ENCODE measurements around the gene ITIH5. TPM values are rescaled to one million over a fixed set of nuclear protein-coding genes. Genes with fewer than 3 reads are reported as not detected.

ITIH5 gene
- total RNA-seq, 1 donor from 2014 or later, result 4.0 TPM

DNA sequence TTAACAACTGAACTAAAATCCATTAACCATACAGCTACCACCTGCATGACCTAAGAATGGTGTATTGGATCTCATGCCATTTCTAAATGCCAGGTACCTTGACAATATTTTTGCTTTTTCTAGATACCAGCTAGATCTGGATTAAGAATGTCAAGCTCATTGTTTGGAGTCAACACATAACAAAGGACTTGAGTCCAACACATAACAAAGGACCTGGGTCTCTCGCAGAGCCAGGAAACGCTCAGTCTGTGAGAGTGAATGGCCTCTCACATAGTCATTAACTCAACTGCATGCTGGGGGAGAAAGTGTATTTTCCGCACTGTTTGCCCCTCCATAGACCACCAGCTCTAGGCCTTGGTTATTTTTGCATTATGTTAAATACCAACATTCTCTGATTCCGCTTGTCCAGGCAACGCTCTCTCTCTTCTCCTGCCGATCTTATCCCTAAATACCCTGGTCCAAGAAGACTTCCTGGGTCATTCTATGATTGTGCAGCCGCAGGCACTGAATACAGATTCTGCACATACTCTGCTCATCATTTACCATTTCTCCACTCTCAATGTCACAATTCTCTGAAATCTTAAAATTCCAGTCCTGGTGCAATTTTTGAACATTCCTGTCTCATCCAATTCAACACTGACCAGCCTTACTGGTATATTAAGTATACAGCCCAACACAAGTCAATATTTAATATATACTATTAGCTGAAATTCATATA, 31.2 kb downstream of the ITIH5 start:
- no peaks in the 10 kb centered on the region for H3K4me1 Mint-ChIP-seq (ENCODE audit: low read depth, unreplicated experiment)
- no peak for TF ChIP-seq CTCF (IDR thresholded peaks at IDR 0.05; ENCODE audit: insufficient read depth, low read depth, low read length)
- TF ChIP-seq EZH2 (IDR thresholded peaks at IDR 0.05; ENCODE audit: insufficient read depth, low read length), result no peak
- Histone ChIP-seq H4K20me1 (ENCODE audit: insufficient read depth, low read length) (no peaks in the 10 kb centered on the region), H3K27me3 (ENCODE audit: insufficient read depth, low read length) (no peaks in the 10 kb centered on the region), H3K27ac (ENCODE audit: low read depth, low read length) (no peak overlapping the region), H3K9me3 (ENCODE audit: insufficient read depth, low read depth, low read length) (no peaks in the 10 kb centered on the region), H3K79me2 (ENCODE audit: insufficient read depth, low read length) (no peaks in the 10 kb centered on the region), H3K36me3 (ENCODE audit: insufficient read depth, low read length) (no peaks in the 10 kb centered on the region), H3K4me2 (ENCODE audit: low read length) (no peak overlapping the region), H2AFZ (ENCODE audit: low read depth, low read length) (no peak overlapping the region), H3K4me3 (ENCODE audit: insufficient read depth, low read depth, low read length) (no peak overlapping the region), H3K4me1 (ENCODE audit: insufficient read depth, low read length) (no peaks in the 10 kb centered on the region), H3K9ac (ENCODE audit: low read length) (no peak overlapping the region)
- FAIRE-seq, result no peak
- H3K27me3 Mint-ChIP-seq (ENCODE audit: low read depth, unreplicated experiment), result no peaks in the 10 kb centered on the region
- peaks cover 2% of the 10 kb centered on the region for H3K36me3 Mint-ChIP-seq (ENCODE audit: low read depth, unreplicated experiment)
- no peak overlapping the region for H3K27ac Mint-ChIP-seq (ENCODE audit: unreplicated experiment)
- no peaks in the 10 kb centered on the region for H3K9me3 Mint-ChIP-seq (ENCODE audit: unreplicated experiment)
- DNase-seq (ENCODE audit: low read depth), result no peak
- no peak overlapping the region for H3K4me3 Mint-ChIP-seq (ENCODE audit: unreplicated experiment)

DNA sequence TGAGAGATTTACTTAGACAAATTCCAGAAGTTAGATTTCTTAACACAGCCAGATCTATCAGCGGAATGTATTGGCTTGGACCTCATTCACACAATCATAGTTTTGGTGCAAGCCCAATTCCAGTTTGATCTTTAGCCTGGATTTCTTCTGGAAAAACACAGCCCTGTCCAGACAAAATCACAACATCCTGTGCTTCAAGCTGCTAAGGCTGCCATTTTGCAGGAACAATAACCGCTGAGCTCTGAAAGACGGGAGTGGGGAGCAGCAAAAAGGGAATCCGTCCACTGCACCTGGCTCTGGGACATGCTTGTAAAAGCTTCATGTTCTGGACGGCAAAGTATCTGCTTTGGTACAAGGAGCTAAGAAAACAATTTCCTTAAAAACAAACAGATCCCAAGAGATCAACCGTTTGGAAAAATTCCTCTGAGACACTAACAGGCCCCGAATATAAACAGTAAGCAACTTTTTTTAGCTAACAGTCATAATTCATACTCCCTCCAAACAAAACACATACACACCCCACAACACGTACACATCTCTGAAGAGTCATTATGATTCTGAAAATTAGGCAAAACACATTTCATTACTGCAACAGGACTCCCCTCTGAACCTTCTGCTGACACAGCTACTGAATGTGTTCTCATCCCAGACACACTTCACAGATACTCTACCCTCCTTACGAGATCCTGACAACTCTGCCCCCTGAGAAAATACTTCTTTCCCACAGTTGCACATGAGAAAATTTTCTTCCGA, 32.4 kb downstream of the ITIH5 start:
- Mint-ChIP-seq H3K36me3 (ENCODE audit: low read depth, unreplicated experiment) (peaks cover 2% of the 10 kb centered on the region), H3K27ac (ENCODE audit: unreplicated experiment) (no peak overlapping the region), H3K4me1 (ENCODE audit: low read depth, unreplicated experiment) (no peaks in the 10 kb centered on the region), H3K4me3 (ENCODE audit: unreplicated experiment) (no peak overlapping the region), H3K27me3 (ENCODE audit: low read depth, unreplicated experiment) (no peaks in the 10 kb centered on the region), H3K9me3 (ENCODE audit: unreplicated experiment) (no peaks in the 10 kb centered on the region)
- FAIRE-seq, result no peak
- Histone ChIP-seq H3K4me3 (ENCODE audit: insufficient read depth, low read depth, low read length) (no peak overlapping the region), H3K27ac (ENCODE audit: low read depth, low read length) (no peak overlapping the region), H3K4me1 (ENCODE audit: insufficient read depth, low read length) (no peaks in the 10 kb centered on the region), H3K9ac (ENCODE audit: low read length) (no peak overlapping the region), H3K27me3 (ENCODE audit: insufficient read depth, low read length) (no peaks in the 10 kb centered on the region), H3K9me3 (ENCODE audit: insufficient read depth, low read depth, low read length) (peaks cover 3% of the 10 kb centered on the region), H4K20me1 (ENCODE audit: insufficient read depth, low read length) (no peaks in the 10 kb centered on the region), H3K4me2 (ENCODE audit: low read length) (no peak overlapping the region), H2AFZ (ENCODE audit: low read depth, low read length) (no peak overlapping the region), H3K79me2 (ENCODE audit: insufficient read depth, low read length) (no peaks in the 10 kb centered on the region), H3K36me3 (ENCODE audit: insufficient read depth, low read length) (no peaks in the 10 kb centered on the region)
- no peak for TF ChIP-seq CTCF (IDR thresholded peaks at IDR 0.05; ENCODE audit: insufficient read depth, low read depth, low read length)
- TF ChIP-seq EZH2 (IDR thresholded peaks at IDR 0.05; ENCODE audit: insufficient read depth, low read length), result no peak
- no peak for DNase-seq (ENCODE audit: low read depth)

DNA sequence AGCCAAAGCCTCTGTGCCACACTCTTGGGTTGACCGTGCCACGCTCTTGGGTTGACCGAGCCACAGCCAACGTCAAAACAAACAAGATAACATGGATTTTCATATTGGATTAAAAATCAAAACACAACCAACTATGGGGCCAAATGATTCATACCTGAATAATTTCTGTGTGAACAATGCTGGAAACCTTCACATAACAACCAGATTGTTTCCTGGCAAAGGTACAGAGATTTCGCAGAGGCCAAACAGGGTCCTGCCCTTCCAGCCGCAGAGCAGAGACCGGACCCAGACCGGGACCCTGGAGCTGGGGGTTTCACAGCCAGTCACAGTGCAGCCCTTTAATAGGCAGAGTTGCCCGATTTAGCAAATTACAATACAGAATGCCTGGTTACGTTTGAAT, 40.5 kb downstream of the ITIH5 start:
- DNase-seq (ENCODE audit: low read depth) (no peak), FAIRE-seq (no peak)
- Mint-ChIP-seq H3K27ac (ENCODE audit: unreplicated experiment) (no peak overlapping the region), H3K4me3 (ENCODE audit: unreplicated experiment) (no peak overlapping the region), H3K27me3 (ENCODE audit: low read depth, unreplicated experiment) (peaks cover 6% of the 10 kb centered on the region), H3K4me1 (ENCODE audit: low read depth, unreplicated experiment) (peaks cover 4% of the 10 kb centered on the region), H3K36me3 (ENCODE audit: low read depth, unreplicated experiment) (no peaks in the 10 kb centered on the region), H3K9me3 (ENCODE audit: unreplicated experiment) (no peaks in the 10 kb centered on the region)
- Histone ChIP-seq H4K20me1 (ENCODE audit: insufficient read depth, low read length) (no peaks in the 10 kb centered on the region), H3K4me1 (ENCODE audit: insufficient read depth, low read length) (no peaks in the 10 kb centered on the region), H3K27me3 (ENCODE audit: insufficient read depth, low read length) (no peaks in the 10 kb centered on the region), H3K36me3 (ENCODE audit: insufficient read depth, low read length) (no peaks in the 10 kb centered on the region), H2AFZ (ENCODE audit: low read depth, low read length) (no peak overlapping the region), H3K9me3 (ENCODE audit: insufficient read depth, low read depth, low read length) (peaks cover 15% of the 10 kb centered on the region), H3K4me3 (ENCODE audit: insufficient read depth, low read depth, low read length) (no peak overlapping the region), H3K4me2 (ENCODE audit: low read length) (no peak overlapping the region), H3K9ac (ENCODE audit: low read length) (no peak overlapping the region), H3K79me2 (ENCODE audit: insufficient read depth, low read length) (no peaks in the 10 kb centered on the region), H3K27ac (ENCODE audit: low read depth, low read length) (no peak overlapping the region)
- no peak for TF ChIP-seq CTCF (IDR thresholded peaks at IDR 0.05; ENCODE audit: insufficient read depth, low read depth, low read length)
- TF ChIP-seq EZH2 (IDR thresholded peaks at IDR 0.05; ENCODE audit: insufficient read depth, low read length), result no peak
